ENCODE measurements around the gene CCDC197.

The CCDC197 gene

DNA sequence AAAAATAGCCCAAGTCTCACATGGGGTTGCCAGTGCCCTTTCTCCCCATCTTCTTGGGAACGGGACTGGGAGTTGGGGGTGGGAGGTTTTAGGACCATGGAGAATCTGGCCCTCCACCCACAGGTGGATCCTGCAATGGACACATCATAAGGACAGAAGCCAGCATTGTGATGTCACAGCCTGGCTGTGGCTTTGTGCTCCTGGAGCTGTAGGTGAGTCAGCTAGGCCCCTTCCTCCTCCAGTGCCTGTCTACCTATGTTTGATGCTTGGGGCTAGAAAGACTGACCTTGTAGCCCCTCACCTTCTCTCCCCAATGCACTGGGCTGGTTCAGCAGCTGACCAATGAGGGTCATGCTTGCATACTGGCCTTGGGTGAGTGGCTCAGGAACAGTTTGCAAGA, at the start of gene CCDC197:
Gene CCDC197, plus strand, starts transcription at position 220 of the 400 bp plus-strand sequence. CDS start 831 bp downstream, outside the sequence.
- TF ChIP-seq ZNF629 (tag by site-specific recombination; IDR thresholded peaks at IDR 0.05) (peak; percentile 39; the same call in 1 of the 2 replicates), GLI2 (tag by site-specific recombination; IDR thresholded peaks at IDR 0.05; ENCODE audit: borderline replicate concordance, low read depth) (no peak), ZSCAN30 (tag by site-specific recombination; IDR thresholded peaks at IDR 0.05) (no peak), ZFHX2 (tag by site-specific recombination; conservative IDR thresholded peaks at IDR 0.05) (peak; percentile 43; the same call in 1 of the 2 replicates), SCRT2 (tag by site-specific recombination; IDR thresholded peaks at IDR 0.05) (peak; percentile 48; the same call in 1 of the 2 replicates)
- ChIA-PET CTCF (interaction anchor here (0.6 to 2.0 kb wide), 5 partner anchors 8 to 333 kb away, joined by 3 to 14 read pairs (median 4); no protein-coding TSS in a partner anchor), POLR2A (interaction anchor here (1.4 kb wide), 1 partner anchor 15 kb away, joined by 4 read pairs; no protein-coding TSS in a partner anchor)
- H3K36me3 ChIP-seq (ENCODE audit: control insufficient read depth in 2 of 2, insufficient read depth in 1 of 2, low read length in 2 of 2), result no peaks in the 10 kb centered on the region
- no peaks in the 10 kb centered on the region; the same call in 1 of the 2 replicates for H3K4me1 ChIP-seq (ENCODE audit: control insufficient read depth, insufficient read depth, low read length)
- H3K27ac ChIP-seq (ENCODE audit: extremely low read depth, low read depth, low read length), result no peak within 1 kb of the TSS
- H3K4me3 ChIP-seq (ENCODE audit: low read depth, low read length), result no peak within 1 kb of the TSS
- H3K9me3 ChIP-seq (ENCODE audit: control insufficient read depth, insufficient read depth, low read depth, low read length), result no peaks in the 10 kb centered on the region

DNA sequence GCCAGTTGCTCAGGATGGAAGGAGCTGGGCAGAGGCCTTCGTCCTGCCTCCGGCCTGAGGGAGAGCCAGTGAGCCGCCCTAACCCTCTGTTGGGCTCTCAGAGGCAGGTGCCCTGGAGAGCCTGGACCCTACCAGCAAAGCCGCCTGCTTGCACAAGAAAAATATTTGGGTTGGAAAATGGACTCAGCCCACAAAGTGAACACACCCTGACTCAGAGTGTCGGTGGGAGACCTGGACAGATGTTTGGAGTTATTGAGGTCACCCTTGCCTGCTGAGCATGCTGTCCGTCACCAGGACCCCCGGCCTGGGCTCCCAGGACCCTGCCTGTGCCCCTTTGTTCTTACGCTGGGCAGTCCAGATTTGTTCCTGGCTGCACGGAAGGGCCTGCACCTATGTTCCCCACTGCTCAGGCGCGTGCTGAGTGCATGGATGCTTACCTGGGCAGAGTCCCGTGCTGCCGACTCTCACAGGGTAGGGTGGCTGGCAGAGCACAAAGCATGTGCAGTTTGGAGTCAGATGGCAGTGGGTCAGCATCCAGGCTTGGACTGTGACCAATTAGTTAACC, 47.5 kb upstream of the CCDC197 start:
- H3K27ac ChIP-seq (ENCODE audit: extremely low read depth, low read depth, low read length), result no peak overlapping the region
- no peaks in the 10 kb centered on the region for H3K4me1 ChIP-seq (ENCODE audit: control insufficient read depth, insufficient read depth, low read length)
- CTCF ChIA-PET, result interaction anchor here (4.6 kb wide), 1 partner anchor 10 kb away, joined by 25 read pairs; no protein-coding TSS in a partner anchor
- H3K9me3 ChIP-seq (ENCODE audit: control insufficient read depth, insufficient read depth, low read depth, low read length), result no peaks in the 10 kb centered on the region
- no peak for TF ChIP-seq ZNF366 (tag by site-specific recombination; conservative IDR thresholded peaks at IDR 0.05)
- no peak for TF ChIP-seq ZNF239 (tag by site-specific recombination; IDR thresholded peaks at IDR 0.05)
- TF ChIP-seq SP2 (tag by site-specific recombination; IDR thresholded peaks at IDR 0.05), result no peak
- TF ChIP-seq ZNF114 (tag by site-specific recombination; IDR thresholded peaks at IDR 0.05), result no peak
- TF ChIP-seq ZNF37A (tag by site-specific recombination; IDR thresholded peaks at IDR 0.05), result no peak
- no peak for TF ChIP-seq SCRT1 (tag by site-specific recombination; IDR thresholded peaks at IDR 0.05; ENCODE audit: borderline replicate concordance)
- POLR2A ChIA-PET, result no interaction called here
- H3K36me3 ChIP-seq (ENCODE audit: control insufficient read depth in 2 of 2, insufficient read depth in 1 of 2, low read length in 2 of 2), result no peaks in the 10 kb centered on the region
- H3K4me3 ChIP-seq (ENCODE audit: low read depth, low read length), result no peak overlapping the region

DNA sequence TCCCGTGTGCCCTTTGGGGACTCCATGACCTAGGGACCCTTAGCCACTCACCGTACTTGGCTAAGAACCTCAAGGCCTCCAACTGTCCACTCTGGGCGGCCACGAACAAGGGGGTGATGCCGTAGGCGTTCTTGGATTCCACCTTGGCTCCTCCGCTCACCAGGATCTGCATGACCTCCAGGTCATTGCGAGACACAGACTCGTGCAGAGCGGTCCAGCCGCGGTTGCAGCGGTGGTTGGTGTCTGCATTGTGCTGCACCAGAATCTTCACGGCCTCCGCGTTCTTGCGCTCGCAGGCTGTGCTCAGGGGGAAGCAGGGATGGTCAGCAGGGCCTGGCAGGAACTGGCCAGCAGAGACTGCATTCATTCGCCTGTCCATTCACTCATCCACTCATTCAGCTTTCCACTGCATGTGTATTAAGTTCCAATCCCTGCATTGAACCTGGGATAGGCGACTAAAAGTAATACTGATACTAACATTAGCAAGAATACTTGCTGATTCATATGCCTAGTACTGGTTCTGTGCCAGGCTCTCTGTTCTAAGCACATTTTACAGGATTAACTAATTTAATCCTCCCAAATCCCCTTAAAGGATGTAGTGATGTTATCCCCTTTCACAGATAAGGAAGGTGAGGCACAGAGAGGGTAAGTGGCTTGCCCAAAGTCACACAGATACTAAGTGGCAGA, 46.0 kb upstream of the CCDC197 start:
- Histone ChIP-seq H3K4me3 (ENCODE audit: low read depth, low read length) (no peak overlapping the region), H3K36me3 (ENCODE audit: control insufficient read depth in 2 of 2, insufficient read depth in 1 of 2, low read length in 2 of 2) (no peaks in the 10 kb centered on the region), H3K4me1 (ENCODE audit: control insufficient read depth, insufficient read depth, low read length) (no peaks in the 10 kb centered on the region), H3K9me3 (ENCODE audit: control insufficient read depth, insufficient read depth, low read depth, low read length) (no peaks in the 10 kb centered on the region), H3K27ac (ENCODE audit: extremely low read depth, low read depth, low read length) (no peak overlapping the region)
- POLR2A ChIA-PET, result no interaction called here
- CTCF ChIA-PET, result interaction anchor here (0.6 to 4.6 kb wide), 4 partner anchors 10 to 31 kb away, joined by 3 to 25 read pairs (median 4); no protein-coding TSS in a partner anchor
- TF ChIP-seq, protein P1, sequence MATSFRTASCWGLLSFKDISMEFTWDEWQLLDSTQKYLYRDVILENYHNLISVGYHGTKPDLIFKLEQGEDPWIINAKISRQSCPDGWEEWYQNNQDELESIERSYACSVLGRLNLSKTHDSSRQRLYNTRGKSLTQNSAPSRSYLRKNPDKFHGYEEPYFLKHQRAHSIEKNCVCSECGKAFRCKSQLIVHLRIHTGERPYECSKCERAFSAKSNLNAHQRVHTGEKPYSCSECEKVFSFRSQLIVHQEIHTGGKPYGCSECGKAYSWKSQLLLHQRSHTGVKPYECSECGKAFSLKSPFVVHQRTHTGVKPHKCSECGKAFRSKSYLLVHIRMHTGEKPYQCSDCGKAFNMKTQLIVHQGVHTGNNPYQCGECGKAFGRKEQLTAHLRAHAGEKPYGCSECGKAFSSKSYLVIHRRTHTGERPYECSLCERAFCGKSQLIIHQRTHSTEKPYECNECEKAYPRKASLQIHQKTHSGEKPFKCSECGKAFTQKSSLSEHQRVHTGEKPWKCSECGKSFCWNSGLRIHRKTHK (tag by site-specific recombination; IDR thresholded peaks at IDR 0.05), result no peak
- TF ChIP-seq ZFHX2 (tag by site-specific recombination; conservative IDR thresholded peaks at IDR 0.05), result no peak
- TF ChIP-seq ZNF843 (tag by site-specific recombination; IDR thresholded peaks at IDR 0.05), result no peak
- no peak for TF ChIP-seq ZNF776 (tag by site-specific recombination; IDR thresholded peaks at IDR 0.05; ENCODE audit: borderline replicate concordance)
- TF ChIP-seq MYNN (tag by site-specific recombination; IDR thresholded peaks at IDR 0.05; ENCODE audit: borderline replicate concordance), result no peak
- no peak for TF ChIP-seq ZNF394 (tag by site-specific recombination; IDR thresholded peaks at IDR 0.05; ENCODE audit: borderline replicate concordance)
- no peak for TF ChIP-seq ZNF138 (tag by site-specific recombination; IDR thresholded peaks at IDR 0.05; ENCODE audit: borderline replicate concordance)
- TF ChIP-seq ZNF514 (tag by site-specific recombination; IDR thresholded peaks at IDR 0.05), result no peak
- TF ChIP-seq, protein P2, sequence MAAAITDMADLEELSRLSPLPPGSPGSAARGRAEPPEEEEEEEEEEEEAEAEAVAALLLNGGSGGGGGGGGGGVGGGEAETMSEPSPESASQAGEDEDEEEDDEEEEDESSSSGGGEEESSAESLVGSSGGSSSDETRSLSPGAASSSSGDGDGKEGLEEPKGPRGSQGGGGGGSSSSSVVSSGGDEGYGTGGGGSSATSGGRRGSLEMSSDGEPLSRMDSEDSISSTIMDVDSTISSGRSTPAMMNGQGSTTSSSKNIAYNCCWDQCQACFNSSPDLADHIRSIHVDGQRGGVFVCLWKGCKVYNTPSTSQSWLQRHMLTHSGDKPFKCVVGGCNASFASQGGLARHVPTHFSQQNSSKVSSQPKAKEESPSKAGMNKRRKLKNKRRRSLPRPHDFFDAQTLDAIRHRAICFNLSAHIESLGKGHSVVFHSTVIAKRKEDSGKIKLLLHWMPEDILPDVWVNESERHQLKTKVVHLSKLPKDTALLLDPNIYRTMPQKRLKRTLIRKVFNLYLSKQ (tag by site-specific recombination; IDR thresholded peaks at IDR 0.05; ENCODE audit: borderline replicate concordance), result no peak
- TF ChIP-seq ZNF433 (tag by site-specific recombination; IDR thresholded peaks at IDR 0.05; ENCODE audit: low read depth), result no peak
- TF ChIP-seq, protein P3, sequence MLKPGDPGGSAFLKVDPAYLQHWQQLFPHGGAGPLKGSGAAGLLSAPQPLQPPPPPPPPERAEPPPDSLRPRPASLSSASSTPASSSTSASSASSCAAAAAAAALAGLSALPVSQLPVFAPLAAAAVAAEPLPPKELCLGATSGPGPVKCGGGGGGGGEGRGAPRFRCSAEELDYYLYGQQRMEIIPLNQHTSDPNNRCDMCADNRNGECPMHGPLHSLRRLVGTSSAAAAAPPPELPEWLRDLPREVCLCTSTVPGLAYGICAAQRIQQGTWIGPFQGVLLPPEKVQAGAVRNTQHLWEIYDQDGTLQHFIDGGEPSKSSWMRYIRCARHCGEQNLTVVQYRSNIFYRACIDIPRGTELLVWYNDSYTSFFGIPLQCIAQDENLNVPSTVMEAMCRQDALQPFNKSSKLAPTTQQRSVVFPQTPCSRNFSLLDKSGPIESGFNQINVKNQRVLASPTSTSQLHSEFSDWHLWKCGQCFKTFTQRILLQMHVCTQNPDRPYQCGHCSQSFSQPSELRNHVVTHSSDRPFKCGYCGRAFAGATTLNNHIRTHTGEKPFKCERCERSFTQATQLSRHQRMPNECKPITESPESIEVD (tag by site-specific recombination; IDR thresholded peaks at IDR 0.05), result no peak
- no peak for TF ChIP-seq ZNF132 (tag by site-specific recombination; IDR thresholded peaks at IDR 0.05; ENCODE audit: borderline replicate concordance)
- TF ChIP-seq ZNF548 (tag by site-specific recombination; IDR thresholded peaks at IDR 0.05), result no peak
- TF ChIP-seq ZNF404 (tag by site-specific recombination; IDR thresholded peaks at IDR 0.05), result no peak
- TF ChIP-seq ZNF10 (tag by site-specific recombination; IDR thresholded peaks at IDR 0.05), result no peak
